HL-60 (cell line): ENCODE measurements around the gene MFSD6L.

Source experiments
- DNase-seq, 2 experiments: peaks; one replicate each; pipeline ENCODE4 v3.0.0-alpha.2; 2010 to 2020; ENCODE audit warnings: low read depth in 1 of 2, low spot score in 1 of 2
- H3K27ac ChIP-seq: fragments of 250-450 bp; sonication (Bioruptor Pico); replicated peaks from 2 replicates; pipeline ENCODE4 v1.5.1; 2020; ENCODE audit warnings: mild to moderate bottlenecking, moderate library complexity
- H3K27me3 ChIP-seq: fragments of 250-450 bp; sonication (Bioruptor Pico); 2 replicates; pipeline ENCODE4 v1.5.1; 2021; ENCODE audit warnings: mild to moderate bottlenecking, moderate library complexity; ENCODE audit not compliant: insufficient read depth, poor library complexity, severe bottlenecking
- H3K4me3 ChIP-seq: replicated peaks from 2 replicates; pipeline ENCODE4 v1.5.1; 2011; ENCODE audit warnings: mild to moderate bottlenecking, control low read depth, low read length; ENCODE audit not compliant: insufficient read depth
- GABPA ChIP-seq: IDR thresholded peaks from 2 replicates; pipeline ENCODE4 v1.6.1; 2012; ENCODE audit warnings: low read depth
- POLR2AphosphoS5 ChIP-seq: IDR thresholded peaks from 2 replicates; pipeline ENCODE4 v1.6.1; 2012; ENCODE audit warnings: low read depth
- SPI1 ChIP-seq: IDR thresholded peaks from 2 replicates; pipeline ENCODE4 v1.6.1; 2012; ENCODE audit warnings: low read depth, mild to moderate bottlenecking, borderline replicate concordance
- TF ChIP-seq, protein P1 (sequence below): IDR thresholded peaks from one replicate; pipeline ENCODE4 v1.5.1; 2011; ENCODE audit warnings: low read length, control low read depth, inconsistent platforms; ENCODE audit not compliant: insufficient read depth
- TF ChIP-seq, protein P2 (sequence below): IDR thresholded peaks from 2 replicates; pipeline ENCODE4 v1.6.1; 2012; ENCODE audit warnings: low read depth; ENCODE audit not compliant: insufficient replicate concordance

The MFSD6L gene

DNA sequence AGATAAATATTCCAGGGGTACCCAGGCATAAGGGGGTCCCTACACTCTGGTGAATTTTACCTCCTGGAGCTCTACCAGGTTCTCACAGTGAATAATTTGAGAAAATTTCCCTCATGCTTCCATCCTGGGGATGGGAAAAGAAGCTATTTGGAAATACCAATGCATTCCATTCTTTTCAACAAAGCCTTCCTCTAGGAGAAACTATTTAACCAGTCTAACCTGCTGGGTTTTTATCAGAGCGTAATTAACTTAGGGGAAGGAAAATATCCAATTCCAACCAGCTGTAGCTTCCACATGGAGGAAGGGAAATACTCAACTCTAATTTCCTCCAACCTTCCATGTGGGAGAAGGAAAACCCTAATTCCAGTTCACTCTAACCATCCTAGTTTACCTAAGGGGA, 17.0 kb downstream of the MFSD6L start:
- TF ChIP-seq SPI1 (no peak), GABPA (no peak), POLR2AphosphoS5 (no peak)
- TF ChIP-seq, protein P1, sequence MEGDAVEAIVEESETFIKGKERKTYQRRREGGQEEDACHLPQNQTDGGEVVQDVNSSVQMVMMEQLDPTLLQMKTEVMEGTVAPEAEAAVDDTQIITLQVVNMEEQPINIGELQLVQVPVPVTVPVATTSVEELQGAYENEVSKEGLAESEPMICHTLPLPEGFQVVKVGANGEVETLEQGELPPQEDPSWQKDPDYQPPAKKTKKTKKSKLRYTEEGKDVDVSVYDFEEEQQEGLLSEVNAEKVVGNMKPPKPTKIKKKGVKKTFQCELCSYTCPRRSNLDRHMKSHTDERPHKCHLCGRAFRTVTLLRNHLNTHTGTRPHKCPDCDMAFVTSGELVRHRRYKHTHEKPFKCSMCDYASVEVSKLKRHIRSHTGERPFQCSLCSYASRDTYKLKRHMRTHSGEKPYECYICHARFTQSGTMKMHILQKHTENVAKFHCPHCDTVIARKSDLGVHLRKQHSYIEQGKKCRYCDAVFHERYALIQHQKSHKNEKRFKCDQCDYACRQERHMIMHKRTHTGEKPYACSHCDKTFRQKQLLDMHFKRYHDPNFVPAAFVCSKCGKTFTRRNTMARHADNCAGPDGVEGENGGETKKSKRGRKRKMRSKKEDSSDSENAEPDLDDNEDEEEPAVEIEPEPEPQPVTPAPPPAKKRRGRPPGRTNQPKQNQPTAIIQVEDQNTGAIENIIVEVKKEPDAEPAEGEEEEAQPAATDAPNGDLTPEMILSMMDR: no peak
- TF ChIP-seq, protein P2, sequence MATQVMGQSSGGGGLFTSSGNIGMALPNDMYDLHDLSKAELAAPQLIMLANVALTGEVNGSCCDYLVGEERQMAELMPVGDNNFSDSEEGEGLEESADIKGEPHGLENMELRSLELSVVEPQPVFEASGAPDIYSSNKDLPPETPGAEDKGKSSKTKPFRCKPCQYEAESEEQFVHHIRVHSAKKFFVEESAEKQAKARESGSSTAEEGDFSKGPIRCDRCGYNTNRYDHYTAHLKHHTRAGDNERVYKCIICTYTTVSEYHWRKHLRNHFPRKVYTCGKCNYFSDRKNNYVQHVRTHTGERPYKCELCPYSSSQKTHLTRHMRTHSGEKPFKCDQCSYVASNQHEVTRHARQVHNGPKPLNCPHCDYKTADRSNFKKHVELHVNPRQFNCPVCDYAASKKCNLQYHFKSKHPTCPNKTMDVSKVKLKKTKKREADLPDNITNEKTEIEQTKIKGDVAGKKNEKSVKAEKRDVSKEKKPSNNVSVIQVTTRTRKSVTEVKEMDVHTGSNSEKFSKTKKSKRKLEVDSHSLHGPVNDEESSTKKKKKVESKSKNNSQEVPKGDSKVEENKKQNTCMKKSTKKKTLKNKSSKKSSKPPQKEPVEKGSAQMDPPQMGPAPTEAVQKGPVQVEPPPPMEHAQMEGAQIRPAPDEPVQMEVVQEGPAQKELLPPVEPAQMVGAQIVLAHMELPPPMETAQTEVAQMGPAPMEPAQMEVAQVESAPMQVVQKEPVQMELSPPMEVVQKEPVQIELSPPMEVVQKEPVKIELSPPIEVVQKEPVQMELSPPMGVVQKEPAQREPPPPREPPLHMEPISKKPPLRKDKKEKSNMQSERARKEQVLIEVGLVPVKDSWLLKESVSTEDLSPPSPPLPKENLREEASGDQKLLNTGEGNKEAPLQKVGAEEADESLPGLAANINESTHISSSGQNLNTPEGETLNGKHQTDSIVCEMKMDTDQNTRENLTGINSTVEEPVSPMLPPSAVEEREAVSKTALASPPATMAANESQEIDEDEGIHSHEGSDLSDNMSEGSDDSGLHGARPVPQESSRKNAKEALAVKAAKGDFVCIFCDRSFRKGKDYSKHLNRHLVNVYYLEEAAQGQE: no peak
- H3K27me3 ChIP-seq: no peaks in the 10 kb centered on the region
- no peak overlapping the region for H3K4me3 ChIP-seq
- no peak for DNase-seq
- no peak overlapping the region for H3K27ac ChIP-seq

DNA sequence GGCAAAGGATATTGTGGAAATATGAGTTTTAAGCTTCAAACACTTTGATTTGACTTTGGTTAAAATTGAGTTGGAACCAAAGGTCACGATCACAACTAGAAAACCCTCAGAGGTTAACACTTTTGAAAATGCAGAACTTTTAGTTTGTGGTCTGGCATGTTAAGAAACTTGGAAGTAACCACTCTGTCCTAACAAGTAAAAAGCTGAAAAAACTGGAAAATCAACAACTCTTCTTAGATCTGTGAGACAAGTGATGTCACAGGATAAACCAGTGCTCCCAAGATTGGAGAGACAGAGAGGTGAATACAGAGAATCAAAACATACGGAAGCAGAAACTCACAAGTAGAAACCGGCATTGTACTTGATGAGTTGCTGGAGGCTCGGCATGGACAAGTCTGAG, 17.4 kb downstream of the MFSD6L start:
- no peak for DNase-seq
- no peak overlapping the region for H3K27ac ChIP-seq
- no peak overlapping the region for H3K4me3 ChIP-seq
- H3K27me3 ChIP-seq: no peaks in the 10 kb centered on the region
- TF ChIP-seq, protein P2: no peak
- no peak for TF ChIP-seq SPI1
- TF ChIP-seq, protein P1: no peak
- no peak for TF ChIP-seq POLR2AphosphoS5

DNA sequence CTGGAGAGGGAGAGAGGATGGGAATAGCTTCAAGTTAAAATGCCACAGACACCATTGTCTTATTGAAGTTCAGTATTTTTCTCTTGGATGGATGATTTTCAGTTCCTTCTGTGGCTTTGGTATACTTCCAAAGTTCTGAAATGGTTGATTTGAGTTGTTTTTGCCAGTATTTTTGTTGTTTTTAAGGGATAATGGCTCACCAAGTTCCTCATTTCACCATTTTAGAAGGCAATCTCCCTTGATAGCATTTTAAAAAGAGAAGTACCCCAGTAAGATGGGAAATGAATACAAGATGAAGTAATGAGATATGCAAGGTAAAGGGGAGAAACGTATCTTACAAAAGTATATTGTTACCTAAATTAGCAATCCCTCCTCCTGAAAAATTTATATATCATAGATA, 22.3 kb downstream of the MFSD6L start:
- H3K4me3 ChIP-seq: no peak overlapping the region
- TF ChIP-seq POLR2AphosphoS5 (no peak), SPI1 (no peak), GABPA (no peak)
- TF ChIP-seq, protein P1: no peak
- TF ChIP-seq, protein P2: no peak
- H3K27me3 ChIP-seq: no peaks in the 10 kb centered on the region
- DNase-seq: no peak
- no peak overlapping the region for H3K27ac ChIP-seq
